Measurements from ENCODE around the gene KLK5. TPM values are rescaled to one million over a fixed set of nuclear protein-coding genes. Genes with fewer than 3 reads are reported as not detected.

KLK5 gene
- total and polyA plus RNA-seq, 12 donors, result not detected

DNA sequence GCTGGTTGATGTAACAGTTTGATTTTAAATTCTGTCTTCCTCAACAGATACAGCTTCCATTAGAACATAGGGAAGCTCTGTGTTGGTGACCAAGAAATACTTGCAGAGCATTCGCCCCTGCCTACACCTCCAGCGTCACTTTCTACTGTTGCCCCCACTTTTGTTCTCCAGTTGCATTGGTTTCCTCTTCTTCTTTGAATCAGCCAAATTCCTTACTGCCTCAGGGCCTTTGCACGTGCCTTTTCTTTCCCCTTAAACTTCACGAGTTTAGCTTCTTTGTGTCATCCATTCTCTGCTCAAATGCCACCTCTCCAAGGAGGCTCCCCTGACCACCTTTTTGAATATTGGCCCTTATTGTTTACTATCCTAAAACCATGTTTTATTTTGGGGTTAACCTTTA is 5.7 kb downstream of the KLK5 start:
- TF ChIP-seq, protein P1, sequence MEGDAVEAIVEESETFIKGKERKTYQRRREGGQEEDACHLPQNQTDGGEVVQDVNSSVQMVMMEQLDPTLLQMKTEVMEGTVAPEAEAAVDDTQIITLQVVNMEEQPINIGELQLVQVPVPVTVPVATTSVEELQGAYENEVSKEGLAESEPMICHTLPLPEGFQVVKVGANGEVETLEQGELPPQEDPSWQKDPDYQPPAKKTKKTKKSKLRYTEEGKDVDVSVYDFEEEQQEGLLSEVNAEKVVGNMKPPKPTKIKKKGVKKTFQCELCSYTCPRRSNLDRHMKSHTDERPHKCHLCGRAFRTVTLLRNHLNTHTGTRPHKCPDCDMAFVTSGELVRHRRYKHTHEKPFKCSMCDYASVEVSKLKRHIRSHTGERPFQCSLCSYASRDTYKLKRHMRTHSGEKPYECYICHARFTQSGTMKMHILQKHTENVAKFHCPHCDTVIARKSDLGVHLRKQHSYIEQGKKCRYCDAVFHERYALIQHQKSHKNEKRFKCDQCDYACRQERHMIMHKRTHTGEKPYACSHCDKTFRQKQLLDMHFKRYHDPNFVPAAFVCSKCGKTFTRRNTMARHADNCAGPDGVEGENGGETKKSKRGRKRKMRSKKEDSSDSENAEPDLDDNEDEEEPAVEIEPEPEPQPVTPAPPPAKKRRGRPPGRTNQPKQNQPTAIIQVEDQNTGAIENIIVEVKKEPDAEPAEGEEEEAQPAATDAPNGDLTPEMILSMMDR (IDR thresholded peaks at IDR 0.05), result no peak
- no peak for ATAC-seq
- Histone ChIP-seq H3K36me3 (no peaks in the 10 kb centered on the region), H3K27me3 (peaks cover 0 to 34% (median 7%) of the 10 kb centered on the region in 7 donors), H3K9me3 (peaks cover 0 to 4% (median 0%) of the 10 kb centered on the region in 11 donors), H3K4me1 (no peaks in the 10 kb centered on the region), H3K27ac (no peak overlapping the region), H3K4me3 (no peak overlapping the region)
- no peak for DNase-seq
- whole genome bisulfite sequencing, 2 donors, result 75 to 82% methylated on average over 4 of the region's 4 CpGs
- intact Hi-C loops (cut with DNase I), result no loop called here

DNA sequence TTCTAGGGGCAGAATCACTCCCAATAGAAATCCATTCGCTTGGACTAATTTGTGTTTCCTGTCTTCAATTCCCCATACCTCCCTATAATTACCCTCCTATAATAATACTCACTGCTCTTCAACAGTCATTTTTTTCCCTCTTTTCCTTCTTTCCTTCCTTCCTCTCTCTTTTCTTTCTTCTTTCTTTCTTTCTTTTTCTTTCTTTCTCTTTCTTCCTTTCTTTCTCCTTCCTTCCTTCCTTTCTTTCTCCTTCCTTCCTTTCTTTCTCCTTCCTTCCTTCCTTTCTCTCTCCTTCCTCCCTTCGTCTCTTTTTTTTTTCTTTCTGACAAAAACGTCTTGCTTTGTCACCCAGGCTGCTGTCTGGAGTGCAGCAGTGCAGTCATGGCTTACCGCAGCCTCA is 8.0 kb downstream of the KLK5 start:
- intact Hi-C loops (cut with DNase I), result no loop called here
- H3K4me3 ChIP-seq, result no peak overlapping the region
- H3K27ac ChIP-seq, result no peak overlapping the region
- TF ChIP-seq, protein P1 (IDR thresholded peaks at IDR 0.05), result no peak
- DNase-seq, result no peak
- no peaks in the 10 kb centered on the region for H3K36me3 ChIP-seq
- H3K4me1 ChIP-seq, result no peaks in the 10 kb centered on the region
- no peak for ATAC-seq
- H3K9me3 ChIP-seq, result peaks cover 0 to 12% (median 0%) of the 10 kb centered on the region in 11 donors
- WGBS, 2 donors, result 62% methylated on average over 4 of the region's 4 CpGs
- H3K27me3 ChIP-seq, result peaks cover 0 to 24% (median 11%) of the 10 kb centered on the region in 7 donors

DNA sequence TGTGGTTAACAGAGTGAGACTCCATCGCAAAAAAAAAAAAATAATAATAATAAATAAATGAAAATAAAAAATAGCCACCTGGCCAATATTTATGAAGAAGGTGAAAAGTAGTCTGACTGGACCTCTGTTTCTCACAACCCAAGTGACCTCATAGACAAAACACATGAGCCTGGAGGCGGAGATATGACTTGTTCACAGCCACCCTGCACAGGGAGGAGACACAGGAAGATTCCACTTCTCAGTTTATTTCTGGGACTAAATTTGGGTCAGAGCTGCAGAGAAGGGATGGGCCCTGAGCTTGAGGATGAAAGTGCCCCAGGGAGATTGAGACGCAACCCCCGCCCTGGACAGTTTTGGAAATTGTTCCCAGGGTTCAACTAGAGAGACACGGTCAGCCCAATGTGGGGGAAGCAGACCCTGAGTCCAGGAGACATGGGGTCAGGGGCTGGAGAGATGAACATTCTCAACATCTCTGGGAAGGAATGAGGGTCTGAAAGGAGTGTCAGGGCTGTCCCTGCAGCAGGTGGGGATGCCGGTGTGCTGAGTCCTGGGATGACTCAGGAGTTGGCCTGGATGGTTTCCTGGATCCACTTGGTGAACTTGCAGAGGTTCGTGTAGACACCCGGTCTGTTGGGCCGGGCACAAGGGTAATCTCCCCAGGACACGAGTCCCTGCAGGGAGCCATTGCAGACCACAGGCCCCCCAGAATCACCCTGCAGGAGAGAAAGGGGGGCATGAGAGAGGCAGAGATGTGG is 9.6 kb downstream of the KLK5 start:
- intact Hi-C loops (cut with DNase I), result no loop called here
- H3K4me1 ChIP-seq, result no peaks in the 10 kb centered on the region
- H3K27me3 ChIP-seq, result peaks cover 0 to 32% (median 17%) of the 10 kb centered on the region in 7 donors
- H3K27ac ChIP-seq, result no peak overlapping the region
- TF ChIP-seq, protein P1 (IDR thresholded peaks at IDR 0.05), result no peak
- H3K36me3 ChIP-seq, result no peaks in the 10 kb centered on the region
- DNase-seq (no peak), ATAC-seq (no peak)
- 79 to 82% methylated on average over 10 of the region's 10 CpGs for WGBS, 2 donors
- no peak overlapping the region for H3K4me3 ChIP-seq
- H3K9me3 ChIP-seq, result peaks cover 0 to 21% (median 0%) of the 10 kb centered on the region in 11 donors

DNA sequence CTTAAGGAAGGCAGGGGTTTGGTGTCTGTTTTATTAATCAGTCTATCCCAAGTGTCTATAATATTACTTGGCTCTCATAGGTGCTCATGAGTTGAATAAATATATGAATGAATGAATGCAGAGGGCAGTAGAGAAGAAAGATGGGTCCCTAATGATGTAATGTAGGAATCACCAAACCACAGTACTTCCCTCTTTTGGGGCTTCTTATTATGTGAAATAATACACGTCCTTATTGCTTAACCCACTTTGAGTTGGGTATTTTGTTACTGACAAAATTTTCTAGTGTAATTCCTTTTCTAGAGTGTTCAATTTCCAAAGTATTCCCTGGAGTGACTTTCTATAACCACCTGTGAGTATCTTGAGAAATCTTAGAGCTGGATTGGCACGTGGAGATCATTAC is 13.2 kb downstream of the KLK5 start:
- H3K36me3 ChIP-seq, result no peaks in the 10 kb centered on the region
- H3K4me3 ChIP-seq, result no peak overlapping the region
- no peaks in the 10 kb centered on the region for H3K4me1 ChIP-seq
- H3K9me3 ChIP-seq, result peaks cover 0 to 21% (median 0%) of the 10 kb centered on the region in 11 donors
- ATAC-seq, result no peak
- no peak for DNase-seq
- H3K27me3 ChIP-seq, result peaks cover 0 to 36% (median 20%) of the 10 kb centered on the region in 7 donors
- TF ChIP-seq, protein P1 (IDR thresholded peaks at IDR 0.05), result no peak
- WGBS, 2 donors, result 73 to 78% methylated on average over 2 of the region's 2 CpGs
- intact Hi-C loops (cut with DNase I), result loop anchor here in 5 of 10 donors (10.0 kb wide), 3 partner anchors 65 to 155 kb away; partner anchors contain the start of genes KLK10 (in 1 of the 5) and KLK8 (in 1 of the 5)
- no peak overlapping the region for H3K27ac ChIP-seq
